IgD-negative memory B cell (primary cell): ENCODE data around the gene DYNC1H1. TPM values are rescaled to one million over a fixed set of nuclear protein-coding genes. Genes with fewer than 3 reads are reported as not detected.
"Not testable (repeated sequence)": the region's sequence is repeated elsewhere in the genome, so short reads cannot be mapped to it uniquely, and the experiment has no call there.

Experiments
- H3K27ac Mint-ChIP-seq, 3 donors: one replicate each; pipeline ENCODE4 v1.8.0; 2020 to 2022; ENCODE audit warnings: mild to moderate bottlenecking in 3 of 3, mixed read lengths in 3 of 3, moderate library complexity in 1 of 3
- H3K27me3 Mint-ChIP-seq: one replicate; pipeline ENCODE4 v1.8.0; 2021; ENCODE audit warnings: mixed read lengths
- H3K36me3 Mint-ChIP-seq: one replicate; pipeline ENCODE4 v1.8.0; 2020; ENCODE audit warnings: mild to moderate bottlenecking, mixed read lengths
- H3K4me1 Mint-ChIP-seq, 3 donors: one replicate each; pipeline ENCODE4 v1.8.0; 2020 to 2022; ENCODE audit warnings: mixed read lengths in 3 of 3, mild to moderate bottlenecking in 1 of 3
- H3K4me3 Mint-ChIP-seq, 4 donors: one replicate each; pipeline ENCODE4 v1.8.0; 2020 to 2022; ENCODE audit warnings: mild to moderate bottlenecking in 4 of 4, mixed read lengths in 4 of 4, moderate library complexity in 3 of 4
- H3K9me3 Mint-ChIP-seq, 3 donors: one replicate each; pipeline ENCODE4 v1.8.0; 2020 to 2021; ENCODE audit warnings: mixed read lengths in 3 of 3, mild to moderate bottlenecking in 1 of 3
- polyA plus RNA-seq: library from polyadenylated mRNA; unstranded; fragments of 300-500 nt; fragmentation: Illumina TruSeq; gene quantifications from one replicate; pipeline ENCODE4 v1.2.3, GENCODE V29; 2021

Gene DYNC1H1
- polyA plus RNA-seq, 1 donor from 2014 or later, result 54.4 TPM

- H3K36me3 Mint-ChIP-seq, H3K27me3 Mint-ChIP-seq, H3K27ac Mint-ChIP-seq, H3K9me3 Mint-ChIP-seq, H3K4me3 Mint-ChIP-seq: not testable (repeated sequence)
- peaks cover 6 to 11% (median 8%) of the 10 kb centered on the region in 3 donors for H3K4me1 Mint-ChIP-seq
These were observed 20.5 kb downstream of the DYNC1H1 start for GRCh38 chr14:101984831-101985230.

- Mint-ChIP-seq H3K4me1 (peaks cover 0 to 5% (median 4%) of the 10 kb centered on the region in 3 donors), H3K27me3 (no peaks in the 10 kb centered on the region), H3K9me3 (no peaks in the 10 kb centered on the region), H3K27ac (no peak overlapping the region), H3K36me3 (peaks cover 9% of the 10 kb centered on the region), H3K4me3 (peak overlapping the region in 1 of 4 donors; percentile 28)
These were observed 21.6 kb downstream of the DYNC1H1 start for GRCh38 chr14:101985957-101986356.

- Mint-ChIP-seq H3K4me1 (peaks cover 4 to 6% (median 5%) of the 10 kb centered on the region in 3 donors), H3K36me3 (peaks cover 9% of the 10 kb centered on the region), H3K9me3 (no peaks in the 10 kb centered on the region), H3K27me3 (no peaks in the 10 kb centered on the region), H3K4me3 (no peak overlapping the region), H3K27ac (peak overlapping the region in 1 of 3 donors; percentile 59)
These were observed 22.6 kb downstream of the DYNC1H1 start for GRCh38 chr14:101986953-101987352.

DNA sequence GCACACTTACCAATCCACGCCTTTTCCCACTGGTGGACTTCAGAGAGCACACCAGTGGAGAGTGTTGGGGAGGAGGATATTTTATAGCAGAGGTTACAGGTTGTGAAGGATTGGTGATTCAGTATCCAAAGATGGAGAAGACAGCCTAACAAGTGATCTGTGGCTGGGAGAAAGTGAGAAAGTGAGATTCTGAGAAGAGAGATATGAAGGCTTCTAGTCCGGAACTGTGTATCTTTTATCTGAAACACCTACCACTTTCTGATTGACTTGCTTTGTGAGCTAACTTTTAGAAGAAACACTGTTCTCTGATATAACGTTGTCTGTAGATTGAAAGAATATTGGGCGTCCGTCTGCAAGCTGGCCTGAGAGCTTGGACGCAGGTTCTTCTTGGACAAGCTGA lies 24.0 kb downstream of the DYNC1H1 start:
- peaks cover 11 to 18% (median 16%) of the 10 kb centered on the region in 3 donors for H3K4me1 Mint-ChIP-seq
- no peak overlapping the region for H3K27ac Mint-ChIP-seq
- no peaks in the 10 kb centered on the region for H3K9me3 Mint-ChIP-seq
- no peak overlapping the region for H3K4me3 Mint-ChIP-seq
- no peaks in the 10 kb centered on the region for H3K27me3 Mint-ChIP-seq
- peaks cover 7% of the 10 kb centered on the region for H3K36me3 Mint-ChIP-seq

DNA sequence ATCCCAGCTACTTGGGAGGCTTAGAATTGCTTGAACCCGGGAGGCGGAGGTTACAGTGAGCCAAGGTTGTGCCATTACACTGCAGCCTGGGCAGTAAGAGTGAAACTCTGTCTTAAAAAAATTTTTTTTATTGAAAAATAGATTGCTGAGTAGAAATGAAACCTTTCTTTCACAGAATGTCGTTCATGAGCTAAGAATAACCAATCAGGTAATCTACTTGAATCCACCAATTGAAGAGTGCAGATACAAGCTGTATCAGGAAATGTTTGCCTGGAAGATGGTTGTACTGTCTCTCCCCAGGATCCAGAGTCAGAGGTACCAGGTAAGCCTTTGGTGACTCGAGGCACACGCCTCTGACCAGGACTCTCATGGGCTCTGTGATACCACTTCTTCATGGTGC lies 27.0 kb downstream of the DYNC1H1 start:
- Mint-ChIP-seq H3K36me3 (peaks cover 7% of the 10 kb centered on the region), H3K4me1 (peaks cover 17 to 22% (median 19%) of the 10 kb centered on the region in 3 donors)

DNA sequence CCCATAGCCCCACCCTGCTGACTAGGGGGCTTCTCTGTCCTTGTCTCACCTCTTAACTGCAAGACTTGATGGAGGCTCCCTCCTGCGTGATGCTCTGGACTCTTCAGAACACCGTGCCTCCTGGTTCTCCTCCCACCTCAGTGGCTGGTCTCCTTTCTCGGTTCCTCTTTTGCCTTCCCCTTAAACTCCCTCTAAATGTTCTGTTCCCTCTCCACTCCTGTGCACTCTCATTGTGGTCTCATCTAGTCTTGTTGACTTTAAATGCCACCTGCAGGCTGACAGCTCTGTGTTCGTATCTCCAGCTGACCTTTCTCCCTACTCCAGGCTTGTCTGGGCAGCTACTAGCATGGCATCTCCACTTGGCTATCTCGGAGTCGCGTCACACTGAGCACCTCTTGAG lies 28.3 kb downstream of the DYNC1H1 start:
- no peaks in the 10 kb centered on the region for H3K27me3 Mint-ChIP-seq
- H3K4me3 Mint-ChIP-seq, result peak overlapping the region in 2 of 4 donors; percentile 13 to 85
- H3K27ac Mint-ChIP-seq, result peak overlapping the region; percentile 4 to 88 (median 44)
- H3K36me3 Mint-ChIP-seq, result peaks cover 7% of the 10 kb centered on the region
- H3K4me1 Mint-ChIP-seq, result peaks cover 17 to 22% (median 19%) of the 10 kb centered on the region in 3 donors
- no peaks in the 10 kb centered on the region for H3K9me3 Mint-ChIP-seq

More for the DNA sequence above, 27.0 kb downstream of the DYNC1H1 start:
- H3K9me3 Mint-ChIP-seq, result no peaks in the 10 kb centered on the region
- no peak overlapping the region for H3K27ac Mint-ChIP-seq
- H3K27me3 Mint-ChIP-seq, result no peaks in the 10 kb centered on the region
- no peak overlapping the region for H3K4me3 Mint-ChIP-seq

GRCh38 chr14:101997429-101998336 lies 33.3 kb downstream of the DYNC1H1 start:
- H3K36me3 Mint-ChIP-seq, result peaks cover 2% of the 10 kb centered on the region
- no peaks in the 10 kb centered on the region for H3K9me3 Mint-ChIP-seq
- H3K27me3 Mint-ChIP-seq, result no peaks in the 10 kb centered on the region
- H3K4me3 Mint-ChIP-seq, result no peak overlapping the region
- H3K4me1 Mint-ChIP-seq, result peaks cover 9 to 11% (median 10%) of the 10 kb centered on the region in 3 donors
- H3K27ac Mint-ChIP-seq, result no peak overlapping the region

GRCh38 chr14:102000902-102001301 lies 36.5 kb downstream of the DYNC1H1 start:
- Mint-ChIP-seq H3K9me3 (no peaks in the 10 kb centered on the region), H3K27me3 (no peaks in the 10 kb centered on the region), H3K36me3 (peaks cover 5% of the 10 kb centered on the region), H3K4me3 (no peak overlapping the region), H3K27ac (peak overlapping the region in 1 of 3 donors; percentile 3), H3K4me1 (no peaks in the 10 kb centered on the region)

- H3K36me3 Mint-ChIP-seq, result peaks cover 4% of the 10 kb centered on the region
- H3K9me3 Mint-ChIP-seq, result no peaks in the 10 kb centered on the region
- no peak overlapping the region for H3K27ac Mint-ChIP-seq
- H3K27me3 Mint-ChIP-seq, result no peaks in the 10 kb centered on the region
- no peak overlapping the region for H3K4me3 Mint-ChIP-seq
- no peaks in the 10 kb centered on the region for H3K4me1 Mint-ChIP-seq
These were observed 41.0 kb downstream of the DYNC1H1 start for GRCh38 chr14:102005336-102005735.

DNA sequence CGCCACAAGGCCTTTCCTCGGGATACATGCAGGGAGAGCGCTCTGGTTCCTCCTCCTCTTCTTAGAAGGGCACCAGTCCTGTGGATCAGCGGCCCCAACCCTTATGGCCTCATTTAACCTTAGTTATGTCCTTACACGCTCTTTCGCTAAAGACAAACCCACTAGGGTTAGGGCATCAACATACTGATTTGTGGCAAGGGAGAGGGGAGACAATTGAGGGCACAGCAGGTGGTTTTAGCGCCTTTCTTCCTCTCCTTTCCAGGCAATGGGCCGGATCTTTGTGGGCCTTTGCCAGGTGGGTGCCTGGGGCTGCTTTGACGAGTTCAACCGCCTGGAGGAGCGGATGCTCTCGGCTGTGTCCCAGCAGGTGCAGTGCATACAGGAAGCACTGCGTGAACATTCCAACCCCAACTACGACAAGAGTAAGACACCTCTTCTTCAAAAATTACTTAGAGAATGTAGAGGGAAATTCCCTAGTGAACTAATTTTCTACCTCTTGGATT lies 43.6 kb downstream of the DYNC1H1 start:
- H3K27me3 Mint-ChIP-seq, result no peaks in the 10 kb centered on the region
- H3K4me1 Mint-ChIP-seq, result no peaks in the 10 kb centered on the region
- H3K27ac Mint-ChIP-seq, result peak overlapping the region in 1 of 3 donors; percentile 46
- H3K4me3 Mint-ChIP-seq, result no peak overlapping the region
- H3K9me3 Mint-ChIP-seq, result no peaks in the 10 kb centered on the region
- peaks cover 8% of the 10 kb centered on the region for H3K36me3 Mint-ChIP-seq

GRCh38 chr14:102008891-102009290 lies 44.5 kb downstream of the DYNC1H1 start:
- no peak overlapping the region for H3K27ac Mint-ChIP-seq
- H3K27me3 Mint-ChIP-seq, result no peaks in the 10 kb centered on the region
- peaks cover 8% of the 10 kb centered on the region for H3K36me3 Mint-ChIP-seq
- no peak overlapping the region for H3K4me3 Mint-ChIP-seq
- no peaks in the 10 kb centered on the region for H3K9me3 Mint-ChIP-seq
- peaks cover 0 to 3% (median 0%) of the 10 kb centered on the region in 3 donors for H3K4me1 Mint-ChIP-seq

- peaks cover 0 to 3% (median 0%) of the 10 kb centered on the region in 3 donors for H3K4me1 Mint-ChIP-seq
- H3K4me3 Mint-ChIP-seq, result no peak overlapping the region
- no peaks in the 10 kb centered on the region for H3K9me3 Mint-ChIP-seq
- H3K36me3 Mint-ChIP-seq, result peaks cover 8% of the 10 kb centered on the region
- H3K27me3 Mint-ChIP-seq, result no peaks in the 10 kb centered on the region
- no peak overlapping the region for H3K27ac Mint-ChIP-seq
These were observed 47.3 kb downstream of the DYNC1H1 start for GRCh38 chr14:102011631-102012030.

GRCh38 chr14:102012336-102012735 lies 48.0 kb downstream of the DYNC1H1 start:
- no peak overlapping the region for H3K27ac Mint-ChIP-seq
- H3K27me3 Mint-ChIP-seq, result no peaks in the 10 kb centered on the region
- peaks cover 8% of the 10 kb centered on the region for H3K36me3 Mint-ChIP-seq
- no peak overlapping the region for H3K4me3 Mint-ChIP-seq
- peaks cover 0 to 3% (median 0%) of the 10 kb centered on the region in 3 donors for H3K4me1 Mint-ChIP-seq
- H3K9me3 Mint-ChIP-seq, result no peaks in the 10 kb centered on the region

- Mint-ChIP-seq H3K27me3 (no peaks in the 10 kb centered on the region), H3K36me3 (peaks cover 8% of the 10 kb centered on the region), H3K27ac (no peak overlapping the region), H3K4me3 (no peak overlapping the region), H3K4me1 (peaks cover 0 to 3% (median 0%) of the 10 kb centered on the region in 3 donors), H3K9me3 (no peaks in the 10 kb centered on the region)
These were observed 49.4 kb downstream of the DYNC1H1 start for GRCh38 chr14:102013669-102014200.

- H3K27ac Mint-ChIP-seq, result no peak overlapping the region
- H3K4me1 Mint-ChIP-seq, result peaks cover 0 to 3% (median 0%) of the 10 kb centered on the region in 3 donors
- no peaks in the 10 kb centered on the region for H3K27me3 Mint-ChIP-seq
- H3K4me3 Mint-ChIP-seq, result no peak overlapping the region
- peaks cover 8% of the 10 kb centered on the region for H3K36me3 Mint-ChIP-seq
- no peaks in the 10 kb centered on the region for H3K9me3 Mint-ChIP-seq
These were observed 50.8 kb downstream of the DYNC1H1 start for GRCh38 chr14:102015045-102015685.
